Measurements from ENCODE around the gene HIVEP3.

The HIVEP3 gene

DNA sequence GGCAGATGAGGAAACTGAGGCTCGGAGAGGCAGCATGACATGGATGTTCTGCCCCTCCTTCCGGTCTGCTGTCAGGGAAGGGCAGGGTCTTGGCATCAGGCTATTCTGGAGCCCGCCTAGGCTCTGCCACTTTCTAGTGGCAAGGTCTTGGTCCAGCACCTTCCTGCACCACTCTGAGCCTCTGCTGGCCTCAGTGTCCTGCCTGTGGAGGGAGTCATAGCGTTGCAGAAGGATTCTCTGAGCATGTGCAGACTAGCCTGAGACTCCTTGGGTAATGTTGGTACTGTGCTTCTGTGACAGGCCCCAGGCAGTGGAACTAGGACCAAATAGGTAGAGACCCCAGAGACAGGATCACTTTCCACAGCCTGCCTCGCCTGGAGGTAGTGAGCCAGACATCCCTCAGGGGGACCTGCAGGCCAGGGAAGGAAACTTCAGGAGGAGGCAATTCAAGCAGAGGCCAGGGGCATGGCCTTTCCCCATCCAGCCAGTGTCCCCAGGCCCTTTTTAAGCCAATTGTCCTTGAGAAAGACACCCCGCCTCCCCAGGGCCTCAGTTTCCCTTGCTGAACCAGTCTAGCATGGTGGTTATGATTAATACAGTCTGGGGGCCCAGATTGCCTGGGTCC is 444.9 kb downstream of the HIVEP3 start:
- Histone ChIP-seq H3K9me3 (ENCODE audit: control insufficient read depth, low read length) (no peaks in the 10 kb centered on the region), H3K4me3 (ENCODE audit: low read length) (no peak overlapping the region), H3K4me1 (ENCODE audit: control insufficient read depth, insufficient read depth, low read length) (peaks cover 45% of the 10 kb centered on the region), H3K27me3 (ENCODE audit: control insufficient read depth, insufficient read depth, low read length) (no peaks in the 10 kb centered on the region), H3K36me3 (ENCODE audit: control insufficient read depth, insufficient read depth, low read length) (no peaks in the 10 kb centered on the region), H3K9ac (ENCODE audit: low read length) (no peak overlapping the region)

DNA sequence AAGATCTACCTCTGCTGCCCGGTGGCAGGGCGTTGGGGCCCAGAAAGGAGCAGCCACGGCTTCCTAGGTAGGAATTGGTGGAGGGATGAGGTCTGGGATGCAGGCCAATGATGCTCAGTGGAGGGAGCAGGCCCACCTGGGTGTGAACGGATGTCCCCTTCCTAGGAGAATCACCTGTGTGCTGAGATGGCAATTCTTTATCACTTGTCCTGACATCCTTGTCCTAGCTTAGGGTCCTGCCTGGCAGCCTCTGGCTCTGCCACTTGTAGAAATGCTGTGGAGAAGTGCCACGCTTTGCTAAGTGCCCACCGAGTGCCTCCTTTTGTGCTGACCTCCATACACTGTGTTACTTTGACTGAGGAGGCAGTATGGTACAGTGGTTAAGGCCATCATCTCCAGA is 447.1 kb downstream of the HIVEP3 start:
- no peak overlapping the region for H3K4me3 ChIP-seq (ENCODE audit: low read length)
- H3K9ac ChIP-seq (ENCODE audit: low read length), result no peak overlapping the region
- H3K27me3 ChIP-seq (ENCODE audit: control insufficient read depth, insufficient read depth, low read length), result peaks cover 4% of the 10 kb centered on the region
- peaks cover 52% of the 10 kb centered on the region for H3K4me1 ChIP-seq (ENCODE audit: control insufficient read depth, insufficient read depth, low read length)
- no peaks in the 10 kb centered on the region for H3K9me3 ChIP-seq (ENCODE audit: control insufficient read depth, low read length)
- no peaks in the 10 kb centered on the region for H3K36me3 ChIP-seq (ENCODE audit: control insufficient read depth, insufficient read depth, low read length)

DNA sequence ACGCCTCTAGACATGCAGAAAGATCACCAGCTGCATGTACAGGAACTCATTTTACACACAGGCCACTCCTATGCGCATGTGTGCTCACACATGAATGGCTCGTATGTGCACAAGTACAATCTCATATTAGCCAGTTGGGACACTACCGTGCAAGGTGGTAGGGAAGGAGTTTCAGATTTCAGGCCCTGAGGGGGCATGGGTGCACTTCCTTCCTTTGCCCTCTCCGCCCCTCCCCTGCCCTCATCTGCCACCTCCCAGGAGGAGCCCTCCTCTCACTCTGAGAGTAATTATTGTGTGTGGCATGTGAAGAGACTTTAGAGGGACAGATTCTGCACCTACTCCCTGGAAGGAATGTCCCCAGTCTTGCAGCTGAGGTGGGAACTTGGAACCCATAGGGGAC is 449.0 kb downstream of the HIVEP3 start:
- H3K27me3 ChIP-seq (ENCODE audit: control insufficient read depth, insufficient read depth, low read length), result peaks cover 4% of the 10 kb centered on the region
- no peak overlapping the region for H3K9ac ChIP-seq (ENCODE audit: low read length)

DNA sequence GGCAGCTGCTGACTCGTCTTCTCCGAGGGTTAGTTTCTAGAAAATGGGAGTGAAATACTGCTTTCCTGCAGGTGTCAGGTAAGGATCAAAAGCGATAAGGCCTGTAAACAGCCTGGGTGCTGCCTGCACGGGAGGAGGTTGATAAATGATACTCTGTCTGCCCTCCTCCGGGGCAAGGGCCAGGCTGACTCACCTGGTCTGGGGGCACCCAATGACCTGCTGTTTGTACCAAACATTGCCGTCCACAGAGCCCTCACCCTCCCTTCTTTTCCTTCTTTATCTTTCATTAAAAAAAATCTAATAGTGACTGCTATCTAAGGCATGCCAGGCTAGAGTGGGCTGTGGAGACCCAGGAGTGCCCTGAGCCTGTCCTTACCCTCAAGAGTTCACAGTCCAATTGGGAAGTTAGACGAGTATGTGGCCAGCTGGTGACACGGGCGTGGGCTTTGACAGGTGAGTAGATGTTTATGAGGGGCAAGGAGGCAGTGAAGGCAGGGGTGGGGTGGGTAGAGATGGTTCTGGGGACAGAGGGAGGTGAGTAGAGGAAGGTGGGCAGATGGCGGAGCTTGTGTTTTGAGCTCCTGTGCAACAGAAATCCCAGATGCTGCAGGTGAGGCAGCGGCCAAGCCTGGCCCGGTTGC is 450.5 kb downstream of the HIVEP3 start:
- H3K9ac ChIP-seq (ENCODE audit: low read length), result no peak overlapping the region
- no peak overlapping the region for H3K4me3 ChIP-seq (ENCODE audit: low read length)
- peaks cover 4% of the 10 kb centered on the region for H3K27me3 ChIP-seq (ENCODE audit: control insufficient read depth, insufficient read depth, low read length)
- H3K36me3 ChIP-seq (ENCODE audit: control insufficient read depth, insufficient read depth, low read length), result no peaks in the 10 kb centered on the region
- no peaks in the 10 kb centered on the region for H3K9me3 ChIP-seq (ENCODE audit: control insufficient read depth, low read length)
- peaks cover 37% of the 10 kb centered on the region for H3K4me1 ChIP-seq (ENCODE audit: control insufficient read depth, insufficient read depth, low read length)

More for the DNA sequence above, 449.0 kb downstream of the HIVEP3 start:
- Histone ChIP-seq H3K4me1 (ENCODE audit: control insufficient read depth, insufficient read depth, low read length) (peaks cover 43% of the 10 kb centered on the region), H3K9me3 (ENCODE audit: control insufficient read depth, low read length) (no peaks in the 10 kb centered on the region), H3K36me3 (ENCODE audit: control insufficient read depth, insufficient read depth, low read length) (no peaks in the 10 kb centered on the region), H3K4me3 (ENCODE audit: low read length) (no peak overlapping the region)

DNA sequence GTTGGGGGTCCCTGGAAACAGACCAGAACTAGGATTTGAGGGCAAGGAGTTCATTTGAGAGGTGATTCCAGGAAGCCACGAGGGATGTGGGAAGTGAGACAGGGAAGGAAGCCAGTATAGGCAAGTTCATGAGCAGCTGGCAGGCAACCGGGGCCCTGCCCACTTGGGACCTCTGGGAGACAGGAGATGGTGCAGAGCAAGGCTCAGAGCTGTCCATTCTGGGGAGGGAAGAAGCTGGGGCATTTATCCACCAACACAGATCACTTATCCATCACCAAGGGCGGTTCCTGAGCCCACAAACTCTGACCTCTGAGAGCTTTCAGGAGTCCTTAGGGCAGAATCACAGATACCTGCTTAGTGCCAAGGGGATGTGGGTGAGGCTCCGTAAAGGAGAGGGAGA is 451.0 kb downstream of the HIVEP3 start:
- Histone ChIP-seq H3K36me3 (ENCODE audit: control insufficient read depth, insufficient read depth, low read length) (no peaks in the 10 kb centered on the region), H3K4me1 (ENCODE audit: control insufficient read depth, insufficient read depth, low read length) (peaks cover 37% of the 10 kb centered on the region), H3K27me3 (ENCODE audit: control insufficient read depth, insufficient read depth, low read length) (peaks cover 4% of the 10 kb centered on the region), H3K9me3 (ENCODE audit: control insufficient read depth, low read length) (no peaks in the 10 kb centered on the region), H3K9ac (ENCODE audit: low read length) (no peak overlapping the region), H3K4me3 (ENCODE audit: low read length) (no peak overlapping the region)

DNA sequence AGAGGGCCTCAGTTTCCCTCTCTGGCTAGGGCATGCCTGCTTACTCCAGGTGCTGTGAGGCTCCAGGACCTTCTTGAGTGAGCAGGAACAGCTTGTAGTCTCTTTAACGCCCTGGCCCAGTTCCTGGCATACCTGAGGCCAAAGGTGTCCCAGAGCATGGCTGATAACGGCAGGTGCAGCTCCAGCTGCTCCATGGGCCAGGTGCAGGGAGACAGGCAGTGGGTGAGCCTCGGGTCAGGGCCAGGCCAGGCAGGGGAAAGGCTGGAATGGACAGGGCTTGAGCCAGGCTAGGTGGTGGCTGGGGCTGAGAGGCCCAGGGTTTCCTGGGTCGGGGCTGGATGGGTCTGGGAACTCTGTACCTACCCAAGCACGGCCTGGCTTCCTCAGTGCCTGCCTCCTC is 452.6 kb downstream of the HIVEP3 start:
- Histone ChIP-seq H3K4me1 (ENCODE audit: control insufficient read depth, insufficient read depth, low read length) (peaks cover 44% of the 10 kb centered on the region), H3K27me3 (ENCODE audit: control insufficient read depth, insufficient read depth, low read length) (peaks cover 4% of the 10 kb centered on the region), H3K9me3 (ENCODE audit: control insufficient read depth, low read length) (no peaks in the 10 kb centered on the region), H3K9ac (ENCODE audit: low read length) (no peak overlapping the region), H3K4me3 (ENCODE audit: low read length) (no peak overlapping the region), H3K36me3 (ENCODE audit: control insufficient read depth, insufficient read depth, low read length) (no peaks in the 10 kb centered on the region)

DNA sequence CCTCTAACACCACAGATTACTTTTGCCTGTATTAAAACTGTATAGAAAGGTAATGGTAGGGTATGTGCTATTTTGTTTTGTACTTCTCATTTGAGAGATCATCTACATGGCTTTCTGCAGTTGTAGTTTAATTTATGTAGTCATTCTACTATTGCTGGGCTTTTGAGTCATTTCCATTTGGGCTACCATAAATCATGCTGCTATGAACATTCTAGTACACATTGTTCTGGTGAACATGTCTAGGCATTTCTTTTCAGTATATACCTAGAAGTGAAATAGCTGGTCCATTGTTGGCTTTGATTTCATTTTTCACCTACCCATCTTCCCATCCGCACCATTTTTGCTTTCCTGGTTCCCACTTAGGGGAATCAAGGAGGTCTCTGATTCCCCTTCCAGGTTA is 453.0 kb downstream of the HIVEP3 start:
- Histone ChIP-seq H3K4me1 (ENCODE audit: control insufficient read depth, insufficient read depth, low read length) (peaks cover 44% of the 10 kb centered on the region), H3K9me3 (ENCODE audit: control insufficient read depth, low read length) (no peaks in the 10 kb centered on the region), H3K27me3 (ENCODE audit: control insufficient read depth, insufficient read depth, low read length) (peaks cover 4% of the 10 kb centered on the region), H3K36me3 (ENCODE audit: control insufficient read depth, insufficient read depth, low read length) (no peaks in the 10 kb centered on the region), H3K4me3 (ENCODE audit: low read length) (no peak overlapping the region), H3K9ac (ENCODE audit: low read length) (no peak overlapping the region)

DNA sequence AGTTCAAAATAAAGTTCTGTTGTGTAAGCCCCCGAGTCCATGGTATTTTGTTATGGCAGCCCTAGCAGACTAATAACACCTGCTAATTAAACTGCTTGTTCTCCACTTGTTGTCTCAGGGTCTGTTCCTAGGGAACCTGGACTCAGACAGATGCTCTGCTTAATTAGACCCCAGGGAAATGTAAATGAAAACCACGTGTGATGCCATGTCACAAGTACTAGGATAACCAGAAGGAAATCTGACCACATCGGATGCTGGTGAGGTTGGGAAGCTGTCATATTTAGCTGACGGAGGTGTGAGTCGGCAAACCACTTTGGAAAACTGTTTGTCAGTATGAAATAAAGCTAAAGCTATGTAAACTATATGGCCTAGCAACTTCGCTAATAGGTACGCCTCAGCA is 453.8 kb downstream of the HIVEP3 start:
- no peaks in the 10 kb centered on the region for H3K9me3 ChIP-seq (ENCODE audit: control insufficient read depth, low read length)
- H3K4me1 ChIP-seq (ENCODE audit: control insufficient read depth, insufficient read depth, low read length), result peaks cover 39% of the 10 kb centered on the region
- peaks cover 4% of the 10 kb centered on the region for H3K27me3 ChIP-seq (ENCODE audit: control insufficient read depth, insufficient read depth, low read length)
- H3K9ac ChIP-seq (ENCODE audit: low read length), result no peak overlapping the region
- no peaks in the 10 kb centered on the region for H3K36me3 ChIP-seq (ENCODE audit: control insufficient read depth, insufficient read depth, low read length)
- H3K4me3 ChIP-seq (ENCODE audit: low read length), result no peak overlapping the region

DNA sequence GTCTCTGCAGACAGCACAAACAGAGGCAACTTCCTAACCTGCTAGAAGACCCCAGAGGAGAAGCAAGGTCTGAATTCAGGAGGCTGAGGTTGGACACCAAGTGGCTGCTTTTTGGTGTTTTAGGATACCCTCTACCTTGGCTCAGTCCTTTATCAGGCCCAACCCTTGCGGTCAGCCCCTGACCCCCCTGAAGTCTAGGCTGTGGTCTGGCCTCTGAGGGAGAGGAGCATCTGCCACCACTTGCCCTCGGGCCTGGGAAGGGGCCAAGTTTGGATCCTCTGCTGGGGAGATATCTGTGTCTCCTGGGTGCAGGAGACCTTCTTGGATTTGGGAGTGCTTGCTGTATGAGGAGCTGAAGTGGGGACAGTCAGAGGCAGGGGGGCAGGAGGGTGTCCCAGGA is 455.2 kb downstream of the HIVEP3 start:
- no peaks in the 10 kb centered on the region for H3K36me3 ChIP-seq (ENCODE audit: control insufficient read depth, insufficient read depth, low read length)
- H3K4me1 ChIP-seq (ENCODE audit: control insufficient read depth, insufficient read depth, low read length), result peaks cover 35% of the 10 kb centered on the region
- no peak overlapping the region for H3K4me3 ChIP-seq (ENCODE audit: low read length)
- no peak overlapping the region for H3K9ac ChIP-seq (ENCODE audit: low read length)
- no peaks in the 10 kb centered on the region for H3K9me3 ChIP-seq (ENCODE audit: control insufficient read depth, low read length)
- H3K27me3 ChIP-seq (ENCODE audit: control insufficient read depth, insufficient read depth, low read length), result peaks cover 4% of the 10 kb centered on the region

DNA sequence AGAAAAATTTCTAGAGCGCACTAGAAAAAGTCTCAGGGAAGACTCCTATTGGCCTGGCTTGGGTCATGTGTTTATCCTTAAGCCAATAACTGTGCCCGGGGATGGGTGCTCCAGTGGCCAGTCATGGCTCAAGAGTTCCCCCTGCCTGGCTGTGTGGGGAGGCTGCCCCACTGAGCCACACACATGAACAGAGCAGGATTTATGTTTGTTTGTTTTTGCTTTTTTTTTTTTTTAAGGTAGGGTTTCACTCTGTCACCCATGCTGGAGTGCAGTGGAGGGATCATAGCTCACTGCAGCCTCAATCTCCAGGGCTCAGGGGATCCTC is 456.1 kb downstream of the HIVEP3 start:
- H3K9me3 ChIP-seq (ENCODE audit: control insufficient read depth, low read length), result no peaks in the 10 kb centered on the region
- H3K36me3 ChIP-seq (ENCODE audit: control insufficient read depth, insufficient read depth, low read length), result no peaks in the 10 kb centered on the region
- peaks cover 4% of the 10 kb centered on the region for H3K27me3 ChIP-seq (ENCODE audit: control insufficient read depth, insufficient read depth, low read length)
- H3K4me1 ChIP-seq (ENCODE audit: control insufficient read depth, insufficient read depth, low read length), result peaks cover 27% of the 10 kb centered on the region
- no peak overlapping the region for H3K9ac ChIP-seq (ENCODE audit: low read length)
- H3K4me3 ChIP-seq (ENCODE audit: low read length), result no peak overlapping the region

DNA sequence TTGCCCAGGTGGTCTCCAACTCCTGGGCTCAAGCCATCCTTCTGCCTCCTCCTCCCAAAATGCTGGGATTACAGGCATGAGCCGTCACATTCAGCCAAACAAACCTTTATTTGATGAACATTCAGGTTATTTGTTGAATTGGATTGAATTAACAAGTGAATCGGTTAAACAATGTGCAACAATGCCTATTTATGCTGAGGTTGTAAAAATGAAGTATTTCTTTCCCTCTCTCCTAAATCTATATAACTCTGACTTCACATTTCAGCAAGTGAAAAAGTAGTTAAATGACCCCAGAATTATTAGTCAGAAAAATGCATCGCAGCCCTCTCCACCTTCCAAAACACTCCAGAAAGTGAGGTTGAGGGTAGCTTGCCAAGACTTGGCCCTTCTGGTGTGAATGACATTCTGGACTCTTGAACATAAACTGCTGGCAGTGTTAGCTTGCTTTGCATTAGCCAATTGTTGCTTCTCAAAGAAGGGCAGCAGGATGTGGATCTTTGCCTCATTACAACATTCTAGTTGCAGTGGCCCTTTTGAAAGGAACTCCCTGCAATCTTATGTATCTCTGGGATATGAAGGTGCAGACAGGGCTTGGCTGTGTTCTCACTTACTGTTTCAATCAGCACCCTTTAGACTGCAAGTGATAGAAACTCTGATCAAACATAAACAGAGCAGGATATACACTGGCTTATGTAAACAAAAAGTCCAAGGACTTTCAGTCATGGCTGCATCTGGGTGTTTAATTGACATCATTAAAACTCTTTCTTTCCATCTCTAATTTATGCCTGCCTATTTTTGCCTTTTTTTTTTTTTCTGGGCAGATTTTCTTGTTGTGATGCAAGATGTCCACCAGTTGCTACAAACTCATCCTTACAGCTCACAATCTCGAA is 456.7 kb downstream of the HIVEP3 start:
- Histone ChIP-seq H3K9ac (ENCODE audit: low read length) (no peak overlapping the region), H3K4me1 (ENCODE audit: control insufficient read depth, insufficient read depth, low read length) (peaks cover 21% of the 10 kb centered on the region), H3K36me3 (ENCODE audit: control insufficient read depth, insufficient read depth, low read length) (no peaks in the 10 kb centered on the region), H3K4me3 (ENCODE audit: low read length) (no peak overlapping the region), H3K27me3 (ENCODE audit: control insufficient read depth, insufficient read depth, low read length) (no peaks in the 10 kb centered on the region), H3K9me3 (ENCODE audit: control insufficient read depth, low read length) (no peaks in the 10 kb centered on the region)

DNA sequence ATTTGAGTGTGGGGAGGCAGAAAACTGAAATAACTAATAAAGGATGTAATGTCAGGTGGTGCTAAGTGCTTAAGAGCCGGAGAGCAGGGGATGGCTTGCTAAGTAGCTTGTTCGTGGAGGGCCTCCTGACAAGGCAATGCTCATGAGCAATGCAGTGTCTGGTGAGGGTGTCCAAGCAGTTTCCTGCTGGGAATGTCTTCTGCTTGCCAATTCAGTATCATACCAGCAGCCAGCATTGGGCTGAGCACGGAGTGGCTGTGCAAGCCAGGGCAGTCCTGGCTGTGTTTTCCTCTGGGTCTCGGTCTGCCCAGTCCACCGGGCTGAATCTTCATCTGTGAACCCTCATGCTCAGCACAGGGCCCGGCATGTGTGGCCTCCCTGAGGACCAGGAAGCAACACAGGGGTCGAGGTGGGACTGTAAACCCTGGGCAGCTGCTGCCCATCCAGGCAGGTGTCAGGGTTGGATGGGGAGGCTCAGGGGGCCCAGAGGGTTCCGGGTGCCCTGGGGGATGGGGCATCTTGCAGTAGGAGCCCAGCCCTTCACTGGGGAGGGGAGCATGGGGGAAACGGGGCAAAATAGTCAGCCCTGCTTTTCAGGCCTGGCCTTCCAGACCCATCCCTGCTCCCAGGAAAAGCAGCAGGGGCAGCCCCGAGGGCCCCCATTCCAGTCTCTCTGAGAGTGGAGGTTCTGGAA is 461.7 kb downstream of the HIVEP3 start:
- no peak overlapping the region for H3K9ac ChIP-seq (ENCODE audit: low read length)
- no peaks in the 10 kb centered on the region for H3K36me3 ChIP-seq (ENCODE audit: control insufficient read depth, insufficient read depth, low read length)
- H3K4me1 ChIP-seq (ENCODE audit: control insufficient read depth, insufficient read depth, low read length), result peaks cover 9% of the 10 kb centered on the region
- H3K27me3 ChIP-seq (ENCODE audit: control insufficient read depth, insufficient read depth, low read length), result no peaks in the 10 kb centered on the region
- H3K4me3 ChIP-seq (ENCODE audit: low read length), result no peak overlapping the region
- H3K9me3 ChIP-seq (ENCODE audit: control insufficient read depth, low read length), result no peaks in the 10 kb centered on the region

Measured in mucosa of stomach (tissue), 1 donor.